H1 (cell line): ENCODE results near the gene MED17. TPM values are rescaled to one million over a fixed set of nuclear protein-coding genes. Genes with fewer than 3 reads are reported as not detected.

ENCODE experiments used
- CTCF ChIA-PET: fragments of 300-600 bp; sonication (Branson Sonifier 250); formaldehyde crosslinking; loops from one replicate; lab custom pipeline; 2021; ENCODE audit not compliant: partially characterized antibody; lab: Charles Lee
- POLR2A ChIA-PET: fragments of 300-600 bp; sonication (Branson Sonifier 250); formaldehyde crosslinking; loops from one replicate; lab custom pipeline; 2021; ENCODE audit warnings: inconsistent platforms; ENCODE audit not compliant: partially characterized antibody; lab: Charles Lee
- DNase-seq, 2 experiments: peaks; one replicate each; pipeline versions ENCODE4 v3.0.0 to v3.0.0-alpha.2; 2010 to 2022; ENCODE audit warnings: low spot score in 2 of 2, low read depth in 1 of 2, mixed read lengths in 1 of 2
- FAIRE-seq: peaks from 2 replicates; lab custom pipeline; 2011; peaks lifted over from hg19 to GRCh38; lab: Jason Lieb, UNC
- H2AFZ ChIP-seq: 2 replicates; pipeline ENCODE4 v1.8.1; 2012; ENCODE audit warnings: low read length, inconsistent platforms
- H2AK5ac ChIP-seq: 2 replicates; pipeline ENCODE4 v1.6.1; 2013; ENCODE audit warnings: low read depth, low read length
- H2BK120ac ChIP-seq: replicated peaks from 2 replicates; pipeline ENCODE3; 2013; ENCODE audit warnings: low read depth, low read length, inconsistent platforms
- H2BK12ac ChIP-seq: 2 replicates; pipeline ENCODE4 v1.6.1; 2013; ENCODE audit warnings: low read depth, low read length
- H2BK15ac ChIP-seq: 2 replicates; pipeline ENCODE4 v1.6.1; 2013; ENCODE audit warnings: low read length
- H2BK20ac ChIP-seq: 2 replicates; pipeline ENCODE4 v1.6.1; 2013; ENCODE audit warnings: low read length
- H2BK5ac ChIP-seq: 2 replicates; pipeline ENCODE4 v1.6.1; 2013; ENCODE audit warnings: low read depth, low read length
- H3K14ac ChIP-seq: 2 replicates; pipeline ENCODE4 v1.6.1; 2013; ENCODE audit warnings: inconsistent platforms; ENCODE audit not compliant: insufficient read length
- H3K18ac ChIP-seq: 2 replicates; pipeline ENCODE4 v1.6.1; 2013; ENCODE audit warnings: low read length; ENCODE audit errors: extremely low read depth
- H3K23ac ChIP-seq: 2 replicates; pipeline ENCODE4 v1.6.1; 2013; ENCODE audit warnings: inconsistent platforms; ENCODE audit not compliant: insufficient read length
- H3K23me2 ChIP-seq: 2 replicates; pipeline ENCODE4 v1.6.1; 2013; ENCODE audit warnings: low read depth, low read length
- H3K27ac ChIP-seq: 2 replicates; pipeline ENCODE4 v1.6.1; 2011; ENCODE audit warnings: low read depth, low read length, inconsistent platforms
- H3K27me3 ChIP-seq, 4 experiments: replicated peaks in 1 of 4; 1 replicate in 1 of 4; 2 replicates in 3 of 4; pipeline versions ENCODE4 v1.6.1 to v1.8.1; 2011 to 2013; ENCODE audit warnings: low read length in 3 of 4, mild to moderate bottlenecking in 3 of 4, inconsistent platforms in 2 of 4, mixed read lengths in 2 of 4, moderate library complexity in 1 of 4; ENCODE audit not compliant: control insufficient read depth in 3 of 4, insufficient read depth in 3 of 4; ENCODE audit errors: extremely low read depth in 1 of 4
- H3K36me3 ChIP-seq, 4 experiments: 2 replicates each; pipeline versions ENCODE4 v1.6.1 to v1.8.1; 2011 to 2013; ENCODE audit warnings: mild to moderate bottlenecking in 4 of 4, low read length in 3 of 4, moderate library complexity in 2 of 4, control low read depth in 1 of 4, inconsistent platforms in 1 of 4; ENCODE audit not compliant: insufficient read depth in 4 of 4, control insufficient read depth in 2 of 4
- H3K4ac ChIP-seq: replicated peaks from 2 replicates; pipeline ENCODE3; 2013; ENCODE audit warnings: low read length, low read depth, mixed read lengths, inconsistent platforms; ENCODE audit not compliant: insufficient read length
- H3K4me1 ChIP-seq, 4 experiments: replicated peaks in 1 of 4; 1 replicate in 1 of 4; 2 replicates in 3 of 4; pipeline versions ENCODE4 v1.6.1 to v1.8.1; 2011 to 2013; ENCODE audit warnings: low read length in 3 of 4, inconsistent platforms in 2 of 4, mixed read lengths in 1 of 4; ENCODE audit not compliant: insufficient read depth in 4 of 4, control insufficient read depth in 3 of 4
- H3K4me2 ChIP-seq, 2 experiments: 2 replicates each; pipeline versions ENCODE4 v1.6.1 to v1.8.1; 2011 to 2013; ENCODE audit warnings: low read depth in 2 of 2, low read length in 2 of 2, control low read depth in 1 of 2, inconsistent platforms in 1 of 2, mild to moderate bottlenecking in 1 of 2; ENCODE audit not compliant: insufficient read depth in 1 of 2
- H3K4me3 ChIP-seq, 4 experiments: fragments of 200-600, 300-600 bp in 1 of 4; sonication (generic), shearing (Covaris generic), sonication (Bioruptor Twin) in 1 of 4; 2 replicates each; pipeline versions ENCODE4 v1.5.1 to v1.8.1; 2011 to 2016; ENCODE audit warnings: low read length in 4 of 4, low read depth in 3 of 4, control low read depth in 2 of 4, inconsistent platforms in 2 of 4, mild to moderate bottlenecking in 2 of 4, mixed read lengths in 1 of 4, moderate library complexity in 1 of 4; ENCODE audit not compliant: insufficient read depth in 2 of 4; ENCODE audit errors: extremely low read depth in 1 of 4
- H3K56ac ChIP-seq: replicated peaks from 2 replicates; pipeline ENCODE3; 2013; ENCODE audit warnings: low read depth, mild to moderate bottlenecking, mixed read lengths, low read length, inconsistent platforms; ENCODE audit not compliant: insufficient read length
- H3K79me1 ChIP-seq: 2 replicates; pipeline ENCODE4 v1.6.1; 2013; ENCODE audit warnings: low read depth, low read length, control low read depth
- H3K79me2 ChIP-seq, 2 experiments: 2 replicates each; pipeline versions ENCODE4 v1.6.1 to v1.8.1; 2012 to 2013; ENCODE audit warnings: low read length in 2 of 2, mild to moderate bottlenecking in 2 of 2, inconsistent platforms in 1 of 2; ENCODE audit not compliant: insufficient read depth in 2 of 2, control insufficient read depth in 1 of 2
- H3K9ac ChIP-seq, 4 experiments: replicated peaks in 1 of 4; 1 replicate in 1 of 4; 2 replicates in 3 of 4; pipeline versions ENCODE4 v1.6.1 to v1.8.1; 2011 to 2013; ENCODE audit warnings: low read depth in 3 of 4, low read length in 3 of 4, control low read depth in 2 of 4, mild to moderate bottlenecking in 2 of 4, moderate library complexity in 2 of 4, inconsistent platforms in 1 of 4; ENCODE audit errors: extremely low read depth in 1 of 4
- H3K9me3 ChIP-seq, 2 experiments: 2 replicates each; pipeline versions ENCODE4 v1.6.1 to v1.8.1; 2012 to 2013; ENCODE audit warnings: mild to moderate bottlenecking in 2 of 2, moderate library complexity in 2 of 2, control low read depth in 1 of 2, inconsistent platforms in 1 of 2, low read depth in 1 of 2, low read length in 1 of 2, mixed read lengths in 1 of 2; ENCODE audit not compliant: insufficient read depth in 2 of 2
- H4K20me1 ChIP-seq, 2 experiments: replicated peaks in 1 of 2; 2 replicates each; pipeline versions ENCODE3 to v1.8.1; 2011 to 2013; ENCODE audit warnings: inconsistent platforms in 2 of 2, low read length in 2 of 2, mild to moderate bottlenecking in 1 of 2; ENCODE audit not compliant: insufficient read depth in 2 of 2, control insufficient read depth in 1 of 2
- H4K5ac ChIP-seq: 2 replicates; pipeline ENCODE4 v1.6.1; 2013; ENCODE audit warnings: low read length, low read depth, mixed read lengths, inconsistent platforms; ENCODE audit not compliant: insufficient read length
- H4K8ac ChIP-seq: 2 replicates; pipeline ENCODE4 v1.8.0; 2013; ENCODE audit warnings: mild to moderate bottlenecking, moderate library complexity, low read length, inconsistent platforms; ENCODE audit not compliant: insufficient read depth; ENCODE audit errors: extremely low read depth
- H4K91ac ChIP-seq: replicated peaks from 2 replicates; pipeline ENCODE3; 2013; ENCODE audit warnings: low read length, mixed read lengths, inconsistent platforms; ENCODE audit not compliant: insufficient read length
- ASH2L ChIP-seq: fragments of 200-600, 300-600 bp; sonication (generic); IDR thresholded peaks from one replicate; pipeline ENCODE4 v1.7.1; 2017; ENCODE audit warnings: low read length
- BCL11A ChIP-seq, 2 experiments: IDR thresholded peaks; one replicate each; pipeline ENCODE4 v1.6.1; 2011; ENCODE audit warnings: low read depth in 2 of 2, low read length in 2 of 2, mild to moderate bottlenecking in 2 of 2
- CBX8 ChIP-seq: fragments of 300-800, 300-1000 bp; sonication (generic); IDR thresholded peaks from 2 replicates; pipeline ENCODE4 v1.7.1; 2016; ENCODE audit warnings: low read depth, low read length, borderline replicate concordance
- CTBP2 ChIP-seq: IDR thresholded peaks from 2 replicates; pipeline ENCODE4 v1.7.0; 2011; ENCODE audit warnings: borderline replicate concordance, mild to moderate bottlenecking, moderate library complexity, mixed read lengths, low read length; ENCODE audit not compliant: insufficient read depth, insufficient read length
- EGR1 ChIP-seq: IDR thresholded peaks from 2 replicates; pipeline ENCODE4 v1.6.1; 2011; ENCODE audit warnings: low read depth, low read length, borderline replicate concordance
- HDAC6 ChIP-seq: IDR thresholded peaks from one replicate; pipeline ENCODE4 v1.7.1; 2012; ENCODE audit warnings: low read depth, mild to moderate bottlenecking, inconsistent platforms, low read length, moderate library complexity
- KDM1A ChIP-seq: fragments of 200-600, 300-600 bp; sonication (generic); IDR thresholded peaks from 2 replicates; pipeline ENCODE4 v1.7.1; 2016; ENCODE audit warnings: mild to moderate bottlenecking, low read length, borderline replicate concordance
- NRF1 ChIP-seq: IDR thresholded peaks from 2 replicates; pipeline ENCODE4 v1.6.1; 2011; ENCODE audit warnings: mild to moderate bottlenecking, low read depth, low read length, improper control_type of control experiment
- PHF8 ChIP-seq: fragments of 200-600 bp; sonication (generic); conservative IDR thresholded peaks from 2 replicates; pipeline ENCODE4 v1.7.1; 2012; ENCODE audit warnings: low read depth, mild to moderate bottlenecking, inconsistent platforms, low read length, moderate library complexity
- SAP30 ChIP-seq: fragments of 300-600 bp; sonication (generic); IDR thresholded peaks from 2 replicates; pipeline ENCODE4 v1.7.1; 2012; ENCODE audit warnings: low read length, moderate library complexity, mild to moderate bottlenecking, inconsistent platforms; ENCODE audit not compliant: insufficient read depth, insufficient replicate concordance
- TAF7 ChIP-seq: optimal IDR thresholded peaks from 2 replicates; pipeline ENCODE3; 2011; ENCODE audit warnings: low read depth, mild to moderate bottlenecking, inconsistent platforms, low read length, moderate library complexity, borderline replicate concordance
- WGBS, 2 experiments: shearing (Covaris generic) in 1 of 2; methylation state at CpG; one replicate each; pipeline versions ENCODE4 v1.1.6 to v1.1.7; 2013 to 2015; ENCODE audit warnings: low lambda C conversion rate in 2 of 2, mixed read lengths in 2 of 2, inconsistent platforms in 1 of 2, low coverage in 1 of 2, missing lambda C conversion rate in 1 of 2; ENCODE audit not compliant: insufficient replicate concordance in 2 of 2, insufficient coverage in 1 of 2, insufficient read length in 1 of 2; ENCODE audit errors: extremely low coverage in 1 of 2, missing lambda C conversion rate in 1 of 2; 5-methylcytosine and 5-hydroxymethylcytosine counted together
- polyA plus RNA-seq, 7 experiments: library from polyadenylated mRNA; depleted of rRNA in 3 of 7; stranded (reverse) in 5 of 7; unstranded in 2 of 7; fragments of >200 nt in 5 of 7; fragments of 200-250 nt in 2 of 7; gene quantifications; 1 replicate in 5 of 7; 2 replicates in 1 of 7; 4 replicates in 1 of 7; pipeline versions ENCODE4 v1.2.1 to v1.2.3, GENCODE V29; 2011 to 2013; ENCODE audit warnings: missing spikeins in 2 of 7, mixed read lengths in 2 of 7
- total RNA-seq: library from RNA; stranded (reverse); fragmentation: NEBNext Ultra II Directional; extraction: Animal tissue kit (Norgen Biotek cat#: 25700); gene quantifications from 2 replicates; pipeline ENCODE4 v1.2.1, GENCODE V29; 2021
- TF ChIP-seq, protein P1 (sequence below): IDR thresholded peaks from 2 replicates; pipeline ENCODE4 v1.6.1; 2011; ENCODE audit warnings: low read depth, mild to moderate bottlenecking, low read length; ENCODE audit not compliant: insufficient read depth

MED17 gene
- total and polyA plus RNA-seq, 2 of the 8 experiments (the other 6 are each of a cell fraction or from before 2014, with no cell fraction given): 8.8 to 33.7 TPM

DNA sequence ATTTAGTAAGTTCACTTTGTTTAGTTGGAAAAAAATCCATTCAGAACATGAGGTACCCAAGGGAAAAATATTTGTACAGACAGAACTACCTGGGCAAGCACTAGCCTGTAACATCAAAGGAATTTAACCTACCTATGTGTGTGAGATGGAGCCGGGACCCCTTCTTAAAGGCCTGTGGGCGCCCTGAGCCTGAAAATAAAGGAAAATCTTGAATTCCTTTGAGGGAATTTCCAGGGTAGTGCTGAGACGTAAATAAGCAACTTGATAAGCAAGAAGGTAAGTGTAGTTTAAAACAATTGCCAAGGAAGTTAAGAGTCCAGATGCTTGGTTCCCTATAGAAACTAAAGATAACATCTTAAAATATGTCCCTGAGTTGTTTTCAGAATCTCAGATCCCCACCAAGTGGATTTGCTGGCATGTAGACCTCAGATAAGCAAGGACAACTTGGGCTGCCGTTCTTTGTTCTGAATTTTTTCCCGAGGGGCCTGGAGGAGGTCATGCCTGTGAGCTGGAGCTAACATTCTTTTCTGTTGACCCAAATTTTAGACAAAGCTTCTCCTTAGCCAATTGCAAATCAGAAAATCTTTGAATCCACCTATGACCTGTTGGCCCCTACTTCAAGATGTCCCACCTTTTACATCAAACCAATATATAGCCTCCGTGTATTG, 31.0 kb downstream of the MED17 start:
- Histone ChIP-seq H2BK120ac (no peak overlapping the region), H3K79me2 (no peaks in the 10 kb centered on the region), H3K23ac (no peak overlapping the region), H3K14ac (no peak overlapping the region), H2BK5ac (no peak overlapping the region), H2AK5ac (no peak overlapping the region), H4K20me1 (peaks cover 0 to 3% of the 10 kb centered on the region in 2 experiments), H4K5ac (no peak overlapping the region), H3K4me2 (no peak overlapping the region), H3K4ac (no peak overlapping the region), H2AFZ (no peak overlapping the region), H3K4me1 (peaks cover under 1 to 8% (median 4%) of the 10 kb centered on the region in 4 experiments; a peak in 6 of 7 replicates), H3K9ac (no peak overlapping the region), H3K56ac (no peak overlapping the region), H3K4me3 (no peak overlapping the region), H3K79me1 (no peaks in the 10 kb centered on the region), H2BK20ac (no peak overlapping the region), H3K27ac (no peak overlapping the region), H3K9me3 (no peaks in the 10 kb centered on the region), H2BK15ac (no peak overlapping the region), H3K23me2 (no peaks in the 10 kb centered on the region), H3K18ac (no peak overlapping the region), H4K91ac (no peak overlapping the region), H3K36me3 (peaks cover 15 to 56% (median 27%) of the 10 kb centered on the region in 4 experiments), H4K8ac (no peak overlapping the region), H2BK12ac (no peak overlapping the region), H3K27me3 (no peaks in the 10 kb centered on the region)
- 94% methylated on average over 6 of the region's 6 CpGs; no CpG with 5 or more reads in 1 of the 2 experiments for WGBS, 2 experiments
- DNase-seq (no peak), FAIRE-seq (no peak)
- CTCF ChIA-PET: no interaction called here
- POLR2A ChIA-PET: interaction anchor here (0.8 to 2.8 kb wide), 4 partner anchors 9 to 31 kb away, joined by 3 to 10 read pairs (median 4); partner anchors contain the start of gene MED17
- TF ChIP-seq BCL11A (IDR thresholded peaks at IDR 0.05; ENCODE audit: low read depth in 2 of 2, low read length in 2 of 2): no peak
- no peak for TF ChIP-seq SAP30
- TF ChIP-seq TAF7: no peak
- no peak for TF ChIP-seq EGR1
- TF ChIP-seq HDAC6: no peak
- TF ChIP-seq PHF8: no peak
- TF ChIP-seq CTBP2: no peak
- TF ChIP-seq KDM1A: no peak
- no peak for TF ChIP-seq NRF1
- TF ChIP-seq CBX8: no peak
- TF ChIP-seq ASH2L: no peak
- TF ChIP-seq, protein P1, sequence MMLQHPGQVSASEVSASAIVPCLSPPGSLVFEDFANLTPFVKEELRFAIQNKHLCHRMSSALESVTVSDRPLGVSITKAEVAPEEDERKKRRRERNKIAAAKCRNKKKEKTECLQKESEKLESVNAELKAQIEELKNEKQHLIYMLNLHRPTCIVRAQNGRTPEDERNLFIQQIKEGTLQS: no peak
